ENCODE results near the gene CFD.

GRCh38 chr19:888581-889385, 29.3 kb downstream of the CFD start:
- TF ChIP-seq POLR2A (IDR thresholded peaks at IDR 0.05), result no peak
- TF ChIP-seq CTCF (IDR thresholded peaks at IDR 0.05), result no peak
- no peak for TF ChIP-seq EP300 (IDR thresholded peaks at IDR 0.05)

All from ovary (tissue), 3 donors.